Fibroblast of gingiva (primary cell): ENCODE measurements around the gene POLA1.

Experiments
- DNase-seq: peaks from one replicate; pipeline ENCODE4 v3.0.0-alpha.2; 2011; ENCODE audit warnings: low read depth

The POLA1 gene

DNA sequence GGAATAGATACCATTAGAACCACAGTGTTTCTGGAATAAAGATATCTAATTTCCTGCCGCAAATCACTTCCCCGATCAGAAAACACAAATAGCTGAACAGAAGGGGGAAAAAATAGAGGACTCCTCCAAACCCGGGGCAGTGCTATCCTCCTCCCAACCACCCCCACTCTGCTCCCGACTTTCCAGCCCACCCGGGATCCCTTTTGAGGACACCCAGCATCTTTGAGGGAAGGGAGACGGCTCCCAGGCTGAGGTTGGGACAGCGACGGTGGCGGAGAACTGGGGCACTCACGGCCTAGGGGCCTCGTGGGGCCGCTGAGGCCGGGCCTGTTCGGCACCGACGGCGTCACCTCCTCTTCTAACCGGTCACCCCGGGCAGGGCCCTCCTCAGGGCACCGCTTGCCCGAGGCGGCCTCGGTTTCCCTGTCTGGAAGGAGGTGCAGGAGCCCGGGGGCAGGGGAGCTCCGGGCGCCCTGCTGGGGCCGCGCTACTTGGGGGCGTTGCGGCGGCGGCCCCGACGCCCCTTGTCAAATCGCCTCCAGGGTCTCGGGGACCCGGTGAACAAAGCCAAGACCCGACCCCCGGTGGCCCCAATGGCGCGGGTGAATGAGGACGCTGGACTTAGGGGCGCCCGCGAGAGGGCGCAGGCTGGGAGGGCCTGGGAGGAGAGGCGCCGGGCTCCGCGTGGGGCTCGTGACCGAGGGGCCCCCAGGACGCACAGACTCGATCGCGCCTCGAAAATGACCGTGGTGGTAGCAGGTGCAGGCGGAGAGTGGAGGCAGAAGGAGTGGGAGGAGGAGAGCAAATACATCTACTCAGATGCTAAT lies 329.0 kb downstream of the POLA1 start:
- DNase-seq: no peak

DNA sequence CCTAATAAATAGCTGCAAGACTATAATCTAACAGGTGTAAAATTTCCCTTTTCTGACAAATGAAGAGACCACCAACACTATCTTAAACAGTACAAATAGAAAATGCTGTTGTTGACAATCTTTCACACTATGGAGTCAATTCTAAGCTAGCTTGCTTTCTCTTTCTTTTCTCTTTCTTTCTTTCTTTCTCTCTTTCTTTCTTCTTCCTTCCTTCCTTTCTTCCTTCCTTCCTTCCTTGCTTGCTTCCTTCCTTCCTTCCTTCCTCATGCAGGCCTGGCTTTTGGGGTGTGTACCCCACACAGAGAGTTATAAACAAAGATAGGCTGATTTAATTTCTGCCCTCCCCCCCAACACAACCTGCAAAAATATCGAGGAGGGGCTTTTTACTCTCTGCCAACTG lies 330.2 kb downstream of the POLA1 start:
- no peak for DNase-seq

GRCh38 chrX:25025615-25026014 lies 331.9 kb downstream of the POLA1 start:
- no peak for DNase-seq

GRCh38 chrX:25026576-25026975 lies 332.9 kb downstream of the POLA1 start:
- DNase-seq: no peak

DNA sequence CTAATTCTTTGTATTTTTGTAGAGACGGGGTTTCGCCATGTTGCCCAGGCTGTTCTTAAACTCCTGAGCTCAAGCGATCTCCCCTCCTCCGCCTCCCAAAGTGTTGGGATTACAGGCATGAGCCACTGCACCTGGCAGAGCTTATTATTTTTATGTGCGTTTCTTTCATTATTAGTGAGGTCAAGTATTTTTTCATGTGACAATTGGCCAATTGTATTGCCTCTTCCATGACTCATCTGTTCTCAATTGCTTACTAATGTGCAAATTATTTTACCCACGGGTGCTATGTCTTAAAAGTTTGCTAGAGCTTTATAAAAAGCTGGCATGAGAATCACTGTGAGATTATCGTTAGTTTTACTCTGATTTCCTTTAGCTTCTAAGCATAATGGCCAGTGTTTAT lies 335.0 kb downstream of the POLA1 start:
- peak; percentile 34 for DNase-seq

DNA sequence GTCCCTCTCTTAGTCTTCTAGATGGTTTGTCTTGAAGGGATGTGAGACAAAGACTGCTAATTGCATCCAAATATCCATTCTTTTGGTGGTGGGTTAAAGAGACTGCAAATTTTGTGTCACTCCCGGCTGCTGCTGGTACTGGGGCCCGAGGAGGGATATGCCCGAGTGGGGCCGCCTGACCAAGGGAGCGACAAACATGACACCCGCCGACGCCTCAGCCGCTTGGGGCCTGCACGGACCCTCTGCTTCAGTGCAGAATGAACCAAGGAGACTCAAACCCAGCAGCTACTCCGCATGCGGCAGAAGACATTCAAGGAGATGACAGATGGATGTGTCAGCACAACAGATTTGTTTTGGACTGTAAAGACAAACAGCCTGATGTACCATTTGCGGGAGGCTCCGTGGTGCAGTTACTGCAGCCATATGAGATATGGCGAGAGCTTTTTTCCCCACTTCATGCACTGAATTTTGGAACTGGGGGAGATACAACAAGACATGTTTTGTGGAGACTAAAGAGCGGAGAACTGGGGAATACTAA lies 335.6 kb downstream of the POLA1 start:
- no peak for DNase-seq

DNA sequence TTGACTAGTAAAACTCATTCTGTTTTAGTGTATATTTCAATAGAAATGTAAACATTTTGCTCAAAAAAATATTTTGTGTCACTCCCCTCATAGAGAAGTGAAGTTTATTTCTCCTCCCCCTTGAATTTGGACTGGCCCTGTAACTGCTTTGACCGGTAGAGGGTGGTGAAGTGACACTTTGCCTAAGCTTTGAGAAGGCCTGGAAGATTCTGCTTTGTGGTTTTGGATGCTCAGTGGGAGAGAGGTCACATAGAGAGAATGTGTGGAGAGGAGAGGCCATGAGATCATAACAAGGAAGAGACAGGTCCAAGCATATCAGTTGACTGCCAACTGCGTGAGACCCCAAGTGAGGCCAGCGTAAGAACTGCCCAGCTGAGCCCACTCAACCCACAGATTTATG lies 341.2 kb downstream of the POLA1 start:
- peak; percentile 7 for DNase-seq

DNA sequence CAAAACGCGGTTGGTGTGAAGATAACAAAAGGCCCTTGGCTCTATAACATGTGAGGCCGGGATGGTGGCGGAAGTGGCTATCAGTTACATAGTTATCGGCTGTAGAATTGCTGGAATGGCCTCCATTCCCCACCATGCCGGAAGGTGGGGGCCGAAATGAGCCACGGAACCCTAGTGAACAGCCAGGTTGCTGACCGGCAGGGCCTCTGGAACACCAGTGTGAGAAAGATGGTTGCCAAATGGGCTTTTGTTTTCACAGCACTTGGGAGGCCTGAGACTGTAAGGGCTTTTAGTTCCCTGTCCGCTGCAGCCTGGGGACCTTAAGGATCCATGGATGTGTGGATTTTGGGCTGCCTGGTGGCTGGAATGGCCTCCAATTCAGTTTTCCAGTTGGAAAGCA lies 345.3 kb downstream of the POLA1 start:
- no peak for DNase-seq

- no peak for DNase-seq
These were observed 349.5 kb downstream of the POLA1 start for GRCh38 chrX:25043192-25043591.
